ENCODE data around the gene PPP2CA. TPM values are rescaled to one million over a fixed set of nuclear protein-coding genes. Genes with fewer than 3 reads are reported as not detected.
A peak's percentile ranks its signal among the peaks of the same experiment; 100 is the strongest.

The PPP2CA gene
- total and polyA plus RNA-seq, 2 of the 13 experiments (the other 11 are each of a cell fraction or from before 2014, with no cell fraction given) = 82.4 to 171 TPM

- TF ChIP-seq SAFB2 (CRISPR knock-in tag; IDR thresholded peaks at IDR 0.05; ENCODE audit: borderline replicate concordance, low read depth) (0 out of 2 replicates have a peak, but pooled peaks have one; percentile 20), ZNF136 (CRISPR knock-in tag; IDR thresholded peaks at IDR 0.05; ENCODE audit: low read depth) (peak; percentile 21; the same call in 1 of the 2 replicates), HDAC6 (IDR thresholded peaks at IDR 0.05; ENCODE audit: low read depth, low read length) (no peak), CBFB (CRISPR knock-in tag; IDR thresholded peaks at IDR 0.05) (0 out of 2 replicates have a peak, but pooled peaks have one; percentile 5), CHD4 (IDR thresholded peaks at IDR 0.05; ENCODE audit: borderline replicate concordance, low read length) (no peak), CC2D1A (CRISPR knock-in tag; IDR thresholded peaks at IDR 0.05) (no peak), WIZ (CRISPR knock-in tag; IDR thresholded peaks at IDR 0.05) (peak; percentile 16), AHDC1 (CRISPR knock-in tag; IDR thresholded peaks at IDR 0.05; ENCODE audit: borderline replicate concordance) (no peak; the same call in 1 of the 2 replicates), ZNF382 (CRISPR knock-in tag; IDR thresholded peaks at IDR 0.05; ENCODE audit: borderline replicate concordance) (no peak), ATF7-NPFF (CRISPR knock-in tag; IDR thresholded peaks at IDR 0.05; ENCODE audit: low read depth) (peak; percentile 81), ZNF709 (CRISPR knock-in tag; IDR thresholded peaks at IDR 0.05) (no peak), ZMYM3 (CRISPR knock-in tag; IDR thresholded peaks at IDR 0.05) (no peak; the same call in none of the 2 replicates), ZBTB1 (CRISPR knock-in tag; IDR thresholded peaks at IDR 0.05; ENCODE audit: borderline replicate concordance) (no peak), TEAD2 (CRISPR knock-in tag; IDR thresholded peaks at IDR 0.05) (no peak), ZNF224 (CRISPR knock-in tag; IDR thresholded peaks at IDR 0.05) (peak; percentile 85; the same call in 1 of the 2 replicates), EED (CRISPR knock-in tag; IDR thresholded peaks at IDR 0.05) (peak; percentile 83; the same call in 1 of the 2 replicates), ELF1 (CRISPR knock-in tag; IDR thresholded peaks at IDR 0.05) (no peak), KLF9 (CRISPR knock-in tag; IDR thresholded peaks at IDR 0.05; ENCODE audit: low read depth) (peak; percentile 19; the same call in 1 of the 2 replicates), ZFP36L2 (CRISPR knock-in tag; IDR thresholded peaks at IDR 0.05) (no peak), NFIB (CRISPR knock-in tag; IDR thresholded peaks at IDR 0.05; ENCODE audit: borderline replicate concordance) (no peak), NAIF1 (CRISPR knock-in tag; IDR thresholded peaks at IDR 0.05; ENCODE audit: borderline replicate concordance) (peak; percentile 61; the same call in 1 of the 2 replicates)
- TF ChIP-seq, protein P1, sequence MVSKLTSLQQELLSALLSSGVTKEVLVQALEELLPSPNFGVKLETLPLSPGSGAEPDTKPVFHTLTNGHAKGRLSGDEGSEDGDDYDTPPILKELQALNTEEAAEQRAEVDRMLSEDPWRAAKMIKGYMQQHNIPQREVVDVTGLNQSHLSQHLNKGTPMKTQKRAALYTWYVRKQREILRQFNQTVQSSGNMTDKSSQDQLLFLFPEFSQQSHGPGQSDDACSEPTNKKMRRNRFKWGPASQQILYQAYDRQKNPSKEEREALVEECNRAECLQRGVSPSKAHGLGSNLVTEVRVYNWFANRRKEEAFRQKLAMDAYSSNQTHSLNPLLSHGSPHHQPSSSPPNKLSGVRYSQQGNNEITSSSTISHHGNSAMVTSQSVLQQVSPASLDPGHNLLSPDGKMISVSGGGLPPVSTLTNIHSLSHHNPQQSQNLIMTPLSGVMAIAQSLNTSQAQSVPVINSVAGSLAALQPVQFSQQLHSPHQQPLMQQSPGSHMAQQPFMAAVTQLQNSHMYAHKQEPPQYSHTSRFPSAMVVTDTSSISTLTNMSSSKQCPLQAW (CRISPR knock-in tag; IDR thresholded peaks at IDR 0.05) = 0 out of 2 replicates have a peak, but pooled peaks have one; percentile 60
Observed at GRCh38 chr5:134225780-134226440, at the start of gene PPP2CA (continued).

All from HepG2 (cell line).